GM23338 (cell line): Measurements from ENCODE around the gene PPHLN1. TPM values are rescaled to one million over a fixed set of nuclear protein-coding genes. Genes with fewer than 3 reads are reported as not detected.

ENCODE experiments used
- ATAC-seq: fragments of 200-7000 bp; cut with Tn5 transposase; 3 replicates; pipeline ENCODE4 v1.9.1; 2020
- DNase-seq: peaks from one replicate; pipeline ENCODE4 v3.0.0-alpha.2; 2015; ENCODE audit warnings: low spot score
- H2AFZ ChIP-seq: fragments of 200-600 bp; sonication (generic); 2 replicates; pipeline ENCODE4 v1.8.0; 2016; ENCODE audit warnings: antibody characterized with exemption, mild to moderate bottlenecking, moderate library complexity
- H3F3A ChIP-seq: fragments of 200-600 bp; sonication (generic); replicated peaks from 2 replicates; pipeline ENCODE4 v1.8.0; 2017; ENCODE audit warnings: antibody characterized with exemption, mixed run types, low read depth
- H3K27ac ChIP-seq: fragments of 200-600 bp; sonication (generic); 2 replicates; pipeline ENCODE4 v1.6.1; 2016; ENCODE audit warnings: low read depth
- H3K27me3 ChIP-seq: fragments of 200-600 bp; sonication (generic); 2 replicates; pipeline ENCODE4 v1.8.0; 2016; ENCODE audit warnings: mild to moderate bottlenecking, mixed run types, moderate library complexity; ENCODE audit not compliant: insufficient read depth
- H3K36me3 ChIP-seq: fragments of 200-600 bp; sonication (generic); 2 replicates; pipeline ENCODE4 v1.8.0; 2016; ENCODE audit warnings: mild to moderate bottlenecking; ENCODE audit not compliant: insufficient read depth
- H3K4me1 ChIP-seq: fragments of 200-600 bp; sonication (generic); 2 replicates; pipeline ENCODE4 v1.8.0; 2016; ENCODE audit warnings: mild to moderate bottlenecking, moderate library complexity; ENCODE audit not compliant: insufficient read depth
- H3K4me2 ChIP-seq: fragments of 200-600 bp; sonication (generic); 2 replicates; pipeline ENCODE4 v1.7.1; 2017; ENCODE audit warnings: mixed run types
- H3K4me3 ChIP-seq: fragments of 200-600 bp; sonication (generic); 2 replicates; pipeline ENCODE4 v1.6.1; 2016; ENCODE audit warnings: mixed run types
- H3K79me2 ChIP-seq: fragments of 200-600 bp; sonication (generic); replicated peaks from 2 replicates; pipeline ENCODE4 v1.8.0; 2017; ENCODE audit warnings: mild to moderate bottlenecking; ENCODE audit not compliant: insufficient read depth
- H3K9me2 ChIP-seq: fragments of 200-600 bp; sonication (generic); 2 replicates; pipeline ENCODE4 v1.8.0; 2017; ENCODE audit not compliant: insufficient read depth
- H4K20me1 ChIP-seq: fragments of 200-600 bp; sonication (generic); replicated peaks from 2 replicates; pipeline ENCODE4 v1.8.0; 2017; ENCODE audit warnings: mild to moderate bottlenecking; ENCODE audit not compliant: insufficient read depth
- H3K27ac Mint-ChIP-seq: 2 replicates; pipeline ENCODE4 v1.8.0; 2020; ENCODE audit warnings: inconsistent platforms, mild to moderate bottlenecking, moderate library complexity, mixed read lengths
- H3K27me3 Mint-ChIP-seq: 3 replicates; pipeline ENCODE4 v1.8.0; 2022; ENCODE audit warnings: low read depth, mild to moderate bottlenecking, moderate library complexity, mixed read lengths, inconsistent platforms; ENCODE audit not compliant: insufficient read depth, poor library complexity
- H3K36me3 Mint-ChIP-seq: 3 replicates; pipeline ENCODE4 v1.8.0; 2021; ENCODE audit warnings: low read depth, mild to moderate bottlenecking, inconsistent platforms, moderate library complexity, mixed read lengths
- H3K4me1 Mint-ChIP-seq: 3 replicates; pipeline ENCODE4 v1.8.0; 2020; ENCODE audit warnings: mild to moderate bottlenecking, inconsistent platforms, mixed read lengths
- H3K4me3 Mint-ChIP-seq: 3 replicates; pipeline ENCODE4 v1.8.0; 2021; ENCODE audit warnings: moderate library complexity, mild to moderate bottlenecking, inconsistent platforms, mixed read lengths
- H3K9me3 Mint-ChIP-seq: 3 replicates; pipeline ENCODE4 v1.8.0; 2020; ENCODE audit warnings: moderate library complexity, mild to moderate bottlenecking, inconsistent platforms, mixed read lengths
- EZH2 ChIP-seq: fragments of 200-600 bp; sonication (generic); IDR thresholded peaks from one replicate; pipeline ENCODE4 v1.8.0; 2017; ENCODE audit warnings: antibody characterized with exemption, mild to moderate bottlenecking, low read depth; ENCODE audit not compliant: unreplicated experiment
- JUNB ChIP-seq: IDR thresholded peaks from one replicate; pipeline ENCODE4 v1.6.1; 2016; ENCODE audit warnings: antibody characterized with exemption; ENCODE audit not compliant: unreplicated experiment
- NANOG ChIP-seq: IDR thresholded peaks from 2 replicates; pipeline ENCODE4 v1.6.1; 2016; ENCODE audit warnings: antibody characterized with exemption, borderline replicate concordance
- POLR2AphosphoS5 ChIP-seq: IDR thresholded peaks from 2 replicates; pipeline ENCODE4 v1.6.1; 2016; ENCODE audit warnings: antibody characterized with exemption, low read depth
- STAT1 ChIP-seq: IDR thresholded peaks from one replicate; pipeline ENCODE4 v1.6.1; 2016; ENCODE audit warnings: antibody characterized with exemption; ENCODE audit not compliant: unreplicated experiment
- ZNF331 ChIP-seq: fragments of 250-450 bp; sonication (Bioruptor Pico); IDR thresholded peaks from 2 replicates; pipeline ENCODE4 v1.5.0; 2020; ENCODE audit warnings: low read depth, mild to moderate bottlenecking, moderate library complexity
- polyA plus RNA-seq: library from polyadenylated mRNA; unstranded; fragments of >200 nt; fragmentation: Nextera tagmentation; extraction: Ambion mirVana; gene quantifications from 2 replicates; pipeline ENCODE4 v1.2.1, GENCODE V29; 2016
- total RNA-seq: library from RNA; depleted of rRNA; stranded (reverse); fragments of >200 nt; shearing (Covaris generic); gene quantifications from 2 replicates; pipeline ENCODE4 v1.2.3, GENCODE V29; 2014
- TF ChIP-seq, protein P1 (sequence below), 2 experiments: fragments of 200-600 bp in 1 of 2; sonication (generic) in 1 of 2; conservative IDR thresholded peaks; 2 replicates each; pipeline versions ENCODE4 v1.5.1 to v1.6.1; 2016 to 2017; ENCODE audit warnings: antibody characterized with exemption in 2 of 2, low read depth in 2 of 2, mild to moderate bottlenecking in 2 of 2, moderate library complexity in 1 of 2
- TF ChIP-seq, protein P2 (sequence below): fragments of 250-450 bp; sonication (Bioruptor Pico); IDR thresholded peaks from 2 replicates; pipeline ENCODE4 v1.5.0; 2020; ENCODE audit warnings: mild to moderate bottlenecking, moderate library complexity
- TF ChIP-seq, protein P3 (sequence below): IDR thresholded peaks from 2 replicates; pipeline ENCODE4 v1.6.1; 2016; ENCODE audit warnings: antibody characterized with exemption

PPHLN1 gene
- total and polyA plus RNA-seq, 2 experiments from 2014 or later = 93.0 to 103 TPM

DNA sequence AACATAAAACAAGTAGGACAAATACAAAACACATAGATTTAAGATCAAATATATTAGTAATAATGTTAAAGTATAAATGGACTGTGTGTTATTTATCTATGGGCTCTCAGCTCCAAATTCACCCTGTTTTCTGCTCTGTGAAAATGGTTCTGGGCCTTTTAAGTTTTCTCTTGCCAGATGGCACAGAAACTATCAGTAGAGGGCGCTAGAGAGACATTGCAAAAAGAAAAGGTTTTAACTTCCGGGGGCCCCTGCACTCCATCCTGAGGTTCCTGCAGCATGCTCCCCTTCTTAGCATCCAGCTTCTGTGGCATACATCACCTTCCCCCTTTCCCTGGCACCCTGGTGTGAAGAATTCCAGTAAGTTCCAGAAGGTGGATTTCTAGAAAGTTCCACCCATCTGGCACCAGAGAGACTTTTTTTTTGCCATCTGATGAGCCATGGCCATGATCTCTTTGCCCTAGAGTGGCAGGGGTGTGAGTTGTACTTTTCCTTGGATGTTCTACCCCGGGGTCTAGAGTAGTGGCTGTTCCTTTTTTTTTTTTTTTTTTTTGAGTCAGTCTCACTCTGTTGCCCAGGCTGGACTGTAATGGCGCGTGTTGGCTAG, 29.4 kb upstream of the PPHLN1 start:
- Mint-ChIP-seq H3K27ac (no peak overlapping the region), H3K4me1 (no peaks in the 10 kb centered on the region), H3K27me3 (no peaks in the 10 kb centered on the region), H3K9me3 (peaks cover 4% of the 10 kb centered on the region; the same call in 2 of the 3 replicates), H3K4me3 (no peak overlapping the region), H3K36me3 (no peaks in the 10 kb centered on the region)
- Histone ChIP-seq H3K4me3 (no peak overlapping the region), H4K20me1 (no peaks in the 10 kb centered on the region), H3K27ac (no peak overlapping the region), H3K36me3 (no peaks in the 10 kb centered on the region), H2AFZ (no peak overlapping the region), H3K9me2 (no peaks in the 10 kb centered on the region), H3K27me3 (no peaks in the 10 kb centered on the region), H3K79me2 (no peaks in the 10 kb centered on the region), H3F3A (no peaks in the 10 kb centered on the region), H3K4me1 (no peaks in the 10 kb centered on the region), H3K4me2 (no peak overlapping the region)
- DNase-seq = peak; percentile 88
- TF ChIP-seq, protein P1, sequence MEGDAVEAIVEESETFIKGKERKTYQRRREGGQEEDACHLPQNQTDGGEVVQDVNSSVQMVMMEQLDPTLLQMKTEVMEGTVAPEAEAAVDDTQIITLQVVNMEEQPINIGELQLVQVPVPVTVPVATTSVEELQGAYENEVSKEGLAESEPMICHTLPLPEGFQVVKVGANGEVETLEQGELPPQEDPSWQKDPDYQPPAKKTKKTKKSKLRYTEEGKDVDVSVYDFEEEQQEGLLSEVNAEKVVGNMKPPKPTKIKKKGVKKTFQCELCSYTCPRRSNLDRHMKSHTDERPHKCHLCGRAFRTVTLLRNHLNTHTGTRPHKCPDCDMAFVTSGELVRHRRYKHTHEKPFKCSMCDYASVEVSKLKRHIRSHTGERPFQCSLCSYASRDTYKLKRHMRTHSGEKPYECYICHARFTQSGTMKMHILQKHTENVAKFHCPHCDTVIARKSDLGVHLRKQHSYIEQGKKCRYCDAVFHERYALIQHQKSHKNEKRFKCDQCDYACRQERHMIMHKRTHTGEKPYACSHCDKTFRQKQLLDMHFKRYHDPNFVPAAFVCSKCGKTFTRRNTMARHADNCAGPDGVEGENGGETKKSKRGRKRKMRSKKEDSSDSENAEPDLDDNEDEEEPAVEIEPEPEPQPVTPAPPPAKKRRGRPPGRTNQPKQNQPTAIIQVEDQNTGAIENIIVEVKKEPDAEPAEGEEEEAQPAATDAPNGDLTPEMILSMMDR (conservative IDR thresholded peaks at IDR 0.05; ENCODE audit: low read depth in 2 of 2) = peak; percentile 63 to 83
- TF ChIP-seq JUNB = no peak
- no peak for ATAC-seq

DNA sequence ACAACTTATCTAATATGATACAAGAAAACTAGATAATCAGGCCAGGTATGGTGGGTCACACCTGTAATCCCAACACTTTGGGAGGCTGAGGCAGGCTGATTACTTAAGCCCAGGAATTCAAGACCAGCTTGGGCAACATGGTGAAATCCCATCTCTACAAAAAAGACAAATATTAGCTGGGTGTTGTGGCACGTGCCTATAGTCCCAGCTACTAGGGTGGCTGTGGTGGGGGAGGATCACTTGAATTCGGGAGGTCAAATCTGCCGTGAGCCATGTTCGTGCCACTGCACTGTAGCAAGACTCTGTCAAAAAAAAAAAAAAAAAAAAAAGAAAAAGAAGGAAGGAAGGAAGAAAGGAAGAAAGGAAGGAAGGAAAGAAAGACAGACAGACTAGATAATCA, 27.1 kb upstream of the PPHLN1 start:
- Histone ChIP-seq H2AFZ (no peak overlapping the region), H3K4me2 (no peak overlapping the region), H3K79me2 (no peaks in the 10 kb centered on the region), H3K4me1 (no peaks in the 10 kb centered on the region), H3K27ac (no peak overlapping the region), H4K20me1 (no peaks in the 10 kb centered on the region), H3K27me3 (no peaks in the 10 kb centered on the region), H3F3A (no peaks in the 10 kb centered on the region), H3K36me3 (no peaks in the 10 kb centered on the region), H3K4me3 (no peak overlapping the region), H3K9me2 (no peaks in the 10 kb centered on the region)
- Mint-ChIP-seq H3K27me3 (peaks cover 2% of the 10 kb centered on the region), H3K4me1 (no peaks in the 10 kb centered on the region), H3K4me3 (no peak overlapping the region), H3K9me3 (peaks cover 11% of the 10 kb centered on the region), H3K36me3 (0 out of 3 replicates have a peak, but pooled peaks cover 2% of the 10 kb centered on the region), H3K27ac (no peak overlapping the region)
- TF ChIP-seq, protein P1 (conservative IDR thresholded peaks at IDR 0.05; ENCODE audit: low read depth in 2 of 2) = no peak
- no peak for TF ChIP-seq POLR2AphosphoS5
- no peak for TF ChIP-seq NANOG
- no peak for TF ChIP-seq EZH2
- TF ChIP-seq STAT1 = no peak
- no peak for TF ChIP-seq JUNB
- TF ChIP-seq, protein P2, sequence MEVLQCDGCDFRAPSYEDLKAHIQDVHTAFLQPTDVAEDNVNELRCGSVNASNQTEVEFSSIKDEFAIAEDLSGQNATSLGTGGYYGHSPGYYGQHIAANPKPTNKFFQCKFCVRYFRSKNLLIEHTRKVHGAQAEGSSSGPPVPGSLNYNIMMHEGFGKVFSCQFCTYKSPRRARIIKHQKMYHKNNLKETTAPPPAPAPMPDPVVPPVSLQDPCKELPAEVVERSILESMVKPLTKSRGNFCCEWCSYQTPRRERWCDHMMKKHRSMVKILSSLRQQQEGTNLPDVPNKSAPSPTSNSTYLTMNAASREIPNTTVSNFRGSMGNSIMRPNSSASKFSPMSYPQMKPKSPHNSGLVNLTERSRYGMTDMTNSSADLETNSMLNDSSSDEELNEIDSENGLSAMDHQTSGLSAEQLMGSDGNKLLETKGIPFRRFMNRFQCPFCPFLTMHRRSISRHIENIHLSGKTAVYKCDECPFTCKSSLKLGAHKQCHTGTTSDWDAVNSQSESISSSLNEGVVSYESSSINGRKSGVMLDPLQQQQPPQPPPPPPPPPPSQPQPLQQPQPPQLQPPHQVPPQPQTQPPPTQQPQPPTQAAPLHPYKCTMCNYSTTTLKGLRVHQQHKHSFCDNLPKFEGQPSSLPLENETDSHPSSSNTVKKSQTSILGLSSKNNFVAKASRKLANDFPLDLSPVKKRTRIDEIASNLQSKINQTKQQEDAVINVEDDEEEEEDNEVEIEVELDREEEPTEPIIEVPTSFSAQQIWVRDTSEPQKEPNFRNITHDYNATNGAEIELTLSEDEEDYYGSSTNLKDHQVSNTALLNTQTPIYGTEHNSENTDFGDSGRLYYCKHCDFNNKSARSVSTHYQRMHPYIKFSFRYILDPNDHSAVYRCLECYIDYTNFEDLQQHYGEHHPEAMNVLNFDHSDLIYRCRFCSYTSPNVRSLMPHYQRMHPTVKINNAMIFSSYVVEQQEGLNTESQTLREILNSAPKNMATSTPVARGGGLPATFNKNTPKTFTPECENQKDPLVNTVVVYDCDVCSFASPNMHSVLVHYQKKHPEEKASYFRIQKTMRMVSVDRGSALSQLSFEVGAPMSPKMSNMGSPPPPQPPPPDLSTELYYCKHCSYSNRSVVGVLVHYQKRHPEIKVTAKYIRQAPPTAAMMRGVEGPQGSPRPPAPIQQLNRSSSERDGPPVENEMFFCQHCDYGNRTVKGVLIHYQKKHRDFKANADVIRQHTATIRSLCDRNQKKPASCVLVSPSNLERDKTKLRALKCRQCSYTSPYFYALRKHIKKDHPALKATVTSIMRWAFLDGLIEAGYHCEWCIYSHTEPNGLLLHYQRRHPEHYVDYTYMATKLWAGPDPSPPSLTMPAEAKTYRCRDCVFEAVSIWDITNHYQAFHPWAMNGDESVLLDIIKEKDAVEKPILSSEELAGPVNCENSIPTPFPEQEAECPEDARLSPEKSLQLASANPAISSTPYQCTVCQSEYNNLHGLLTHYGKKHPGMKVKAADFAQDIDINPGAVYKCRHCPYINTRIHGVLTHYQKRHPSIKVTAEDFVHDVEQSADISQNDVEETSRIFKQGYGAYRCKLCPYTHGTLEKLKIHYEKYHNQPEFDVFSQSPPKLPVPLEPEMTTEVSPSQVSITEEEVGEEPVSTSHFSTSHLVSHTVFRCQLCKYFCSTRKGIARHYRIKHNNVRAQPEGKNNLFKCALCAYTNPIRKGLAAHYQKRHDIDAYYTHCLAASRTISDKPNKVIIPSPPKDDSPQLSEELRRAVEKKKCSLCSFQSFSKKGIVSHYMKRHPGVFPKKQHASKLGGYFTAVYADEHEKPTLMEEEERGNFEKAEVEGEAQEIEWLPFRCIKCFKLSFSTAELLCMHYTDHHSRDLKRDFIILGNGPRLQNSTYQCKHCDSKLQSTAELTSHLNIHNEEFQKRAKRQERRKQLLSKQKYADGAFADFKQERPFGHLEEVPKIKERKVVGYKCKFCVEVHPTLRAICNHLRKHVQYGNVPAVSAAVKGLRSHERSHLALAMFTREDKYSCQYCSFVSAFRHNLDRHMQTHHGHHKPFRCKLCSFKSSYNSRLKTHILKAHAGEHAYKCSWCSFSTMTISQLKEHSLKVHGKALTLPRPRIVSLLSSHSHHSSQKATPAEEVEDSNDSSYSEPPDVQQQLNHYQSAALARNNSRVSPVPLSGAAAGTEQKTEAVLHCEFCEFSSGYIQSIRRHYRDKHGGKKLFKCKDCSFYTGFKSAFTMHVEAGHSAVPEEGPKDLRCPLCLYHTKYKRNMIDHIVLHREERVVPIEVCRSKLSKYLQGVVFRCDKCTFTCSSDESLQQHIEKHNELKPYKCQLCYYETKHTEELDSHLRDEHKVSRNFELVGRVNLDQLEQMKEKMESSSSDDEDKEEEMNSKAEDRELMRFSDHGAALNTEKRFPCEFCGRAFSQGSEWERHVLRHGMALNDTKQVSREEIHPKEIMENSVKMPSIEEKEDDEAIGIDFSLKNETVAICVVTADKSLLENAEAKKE (CRISPR knock-in tag) = no peak
- TF ChIP-seq, protein P3, sequence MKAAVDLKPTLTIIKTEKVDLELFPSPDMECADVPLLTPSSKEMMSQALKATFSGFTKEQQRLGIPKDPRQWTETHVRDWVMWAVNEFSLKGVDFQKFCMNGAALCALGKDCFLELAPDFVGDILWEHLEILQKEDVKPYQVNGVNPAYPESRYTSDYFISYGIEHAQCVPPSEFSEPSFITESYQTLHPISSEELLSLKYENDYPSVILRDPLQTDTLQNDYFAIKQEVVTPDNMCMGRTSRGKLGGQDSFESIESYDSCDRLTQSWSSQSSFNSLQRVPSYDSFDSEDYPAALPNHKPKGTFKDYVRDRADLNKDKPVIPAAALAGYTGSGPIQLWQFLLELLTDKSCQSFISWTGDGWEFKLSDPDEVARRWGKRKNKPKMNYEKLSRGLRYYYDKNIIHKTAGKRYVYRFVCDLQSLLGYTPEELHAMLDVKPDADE = no peak
- no peak for TF ChIP-seq ZNF331
- no peak for ATAC-seq
- DNase-seq = no peak
